HUES64 (cell line): ENCODE data around the gene MAML3.

Experiments
- H3K27ac ChIP-seq: 2 replicates; pipeline ENCODE4 v1.7.0; 2013; ENCODE audit warnings: low read depth, low read length, inconsistent platforms
- H3K27me3 ChIP-seq: 2 replicates; pipeline ENCODE4 v1.6.1; 2013; ENCODE audit warnings: mild to moderate bottlenecking, low read length; ENCODE audit not compliant: insufficient read depth
- H3K36me3 ChIP-seq: 2 replicates; pipeline ENCODE4 v1.6.1; 2013; ENCODE audit warnings: mild to moderate bottlenecking, low read length; ENCODE audit not compliant: insufficient read depth
- H3K4me1 ChIP-seq: 2 replicates; pipeline ENCODE4 v1.6.1; 2013; ENCODE audit warnings: mild to moderate bottlenecking, low read length, moderate library complexity; ENCODE audit not compliant: insufficient read depth
- H3K4me3 ChIP-seq: 2 replicates; pipeline ENCODE4 v1.5.1; 2013; ENCODE audit warnings: mild to moderate bottlenecking, low read length, moderate library complexity
- H3K9ac ChIP-seq: 2 replicates; pipeline ENCODE4 v1.6.1; 2013; ENCODE audit warnings: mild to moderate bottlenecking, low read depth, low read length
- H3K9me3 ChIP-seq: 2 replicates; pipeline ENCODE4 v1.6.1; 2013; ENCODE audit warnings: low read depth, low read length; ENCODE audit not compliant: insufficient read depth
- WGBS: fragments of 150-250, 120-280 bp; methylation state at CpG from one replicate; pipeline ENCODE4 v1.1.7; 2013; ENCODE audit warnings: missing lambda C conversion rate; 5-methylcytosine and 5-hydroxymethylcytosine counted together

MAML3 gene

GRCh38 chr4:140052050-140052449 lies 101.9 kb downstream of the MAML3 start:
- H3K4me3 ChIP-seq = no peak overlapping the region
- H3K9me3 ChIP-seq = no peaks in the 10 kb centered on the region
- no peak overlapping the region for H3K27ac ChIP-seq
- peaks cover 32% of the 10 kb centered on the region for H3K4me1 ChIP-seq
- no peaks in the 10 kb centered on the region for H3K27me3 ChIP-seq
- 54% methylated on average over 2 of the region's 3 CpGs for WGBS
- no peaks in the 10 kb centered on the region for H3K36me3 ChIP-seq
- no peak overlapping the region for H3K9ac ChIP-seq

- WGBS = 48% methylated on average over 7 of the region's 8 CpGs
- H3K27ac ChIP-seq = peak overlapping the region; percentile 69; the same call in 1 of the 2 replicates
- peaks cover 49% of the 10 kb centered on the region for H3K4me1 ChIP-seq
- H3K36me3 ChIP-seq = no peaks in the 10 kb centered on the region
- no peak overlapping the region for H3K4me3 ChIP-seq
- no peaks in the 10 kb centered on the region for H3K9me3 ChIP-seq
- H3K27me3 ChIP-seq = no peaks in the 10 kb centered on the region
- no peak overlapping the region; the same call in 1 of the 2 replicates for H3K9ac ChIP-seq
These were observed 103.9 kb downstream of the MAML3 start for GRCh38 chr4:140049849-140050637.

DNA sequence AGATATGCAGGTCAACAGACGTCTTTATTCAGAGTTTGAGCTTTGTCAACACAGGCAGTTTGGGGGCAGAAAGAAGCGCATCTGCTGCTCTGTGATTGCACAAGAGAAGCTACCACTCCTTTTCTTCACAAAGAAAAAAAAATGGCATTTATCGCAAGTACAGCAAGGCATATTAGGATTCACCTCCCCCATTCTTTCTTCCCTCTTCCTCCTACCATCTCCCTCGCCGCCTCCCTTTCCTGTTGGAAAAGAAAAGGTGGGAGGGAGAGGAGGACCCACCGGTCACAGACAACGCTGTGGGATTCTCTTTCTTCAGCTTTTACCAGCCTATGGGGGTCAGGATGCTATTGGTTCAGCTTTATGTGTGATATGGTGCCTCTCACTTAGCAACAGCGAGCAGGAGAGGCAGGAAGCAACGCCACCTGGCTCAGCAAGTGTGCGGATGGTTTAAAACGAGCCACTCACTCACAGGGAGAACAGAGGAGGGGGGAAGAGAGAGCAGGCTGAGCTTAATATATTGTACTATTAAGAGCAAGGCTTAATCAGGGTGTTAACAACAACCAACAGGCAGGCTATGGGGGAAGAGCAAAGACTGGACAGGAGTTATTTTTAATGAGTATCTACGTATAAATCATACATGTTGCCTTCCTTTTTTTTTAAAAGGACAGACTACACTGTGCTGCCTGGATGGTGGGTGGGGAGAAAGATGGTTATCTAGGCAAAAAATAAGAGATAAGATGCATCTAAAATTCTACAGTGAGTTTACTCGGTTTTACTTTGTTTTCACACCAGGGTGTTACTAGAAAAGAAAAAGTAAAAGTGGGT lies 104.7 kb downstream of the MAML3 start:
- Histone ChIP-seq H3K36me3 (no peaks in the 10 kb centered on the region), H3K4me1 (peaks cover 49% of the 10 kb centered on the region), H3K9ac (peak overlapping the region; percentile 51), H3K27ac (peak overlapping the region; percentile 69), H3K27me3 (no peaks in the 10 kb centered on the region), H3K4me3 (peak overlapping the region; percentile 39), H3K9me3 (no peaks in the 10 kb centered on the region)
- 11% methylated on average over 10 of the region's 13 CpGs for WGBS

DNA sequence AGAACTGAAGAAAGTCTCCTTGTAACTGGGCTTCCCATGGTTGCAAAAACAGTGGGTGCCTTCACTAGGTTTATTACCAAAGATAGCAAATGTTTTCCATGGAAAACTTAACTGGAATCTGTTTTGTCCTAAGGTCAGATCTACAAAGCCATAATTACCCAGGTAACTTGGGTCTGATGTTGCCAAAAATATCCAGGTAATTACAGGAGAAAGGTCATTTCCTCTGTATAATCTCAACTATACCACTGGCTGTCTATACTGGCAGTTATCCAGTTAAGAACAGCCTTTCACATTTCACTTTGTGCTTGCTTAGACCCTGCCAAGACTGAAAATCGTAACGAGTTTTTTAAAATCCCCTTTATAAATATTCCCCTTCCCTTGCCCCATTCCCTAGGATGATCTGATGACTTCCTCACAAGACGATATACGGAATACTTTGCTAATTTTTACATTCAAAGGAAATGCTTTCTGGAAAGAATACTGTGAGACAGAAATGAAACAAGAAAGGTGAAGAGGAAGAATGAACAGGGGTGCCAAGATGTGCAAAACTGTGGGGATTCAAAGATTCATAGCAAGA lies 105.5 kb downstream of the MAML3 start:
- Histone ChIP-seq H3K9me3 (no peaks in the 10 kb centered on the region), H3K9ac (peak overlapping the region; percentile 51), H3K4me1 (peaks cover 49% of the 10 kb centered on the region), H3K36me3 (no peaks in the 10 kb centered on the region), H3K27ac (peak overlapping the region; percentile 69), H3K4me3 (peak overlapping the region; percentile 39), H3K27me3 (no peaks in the 10 kb centered on the region)
- 48% methylated on average over 3 of the region's 4 CpGs for WGBS

DNA sequence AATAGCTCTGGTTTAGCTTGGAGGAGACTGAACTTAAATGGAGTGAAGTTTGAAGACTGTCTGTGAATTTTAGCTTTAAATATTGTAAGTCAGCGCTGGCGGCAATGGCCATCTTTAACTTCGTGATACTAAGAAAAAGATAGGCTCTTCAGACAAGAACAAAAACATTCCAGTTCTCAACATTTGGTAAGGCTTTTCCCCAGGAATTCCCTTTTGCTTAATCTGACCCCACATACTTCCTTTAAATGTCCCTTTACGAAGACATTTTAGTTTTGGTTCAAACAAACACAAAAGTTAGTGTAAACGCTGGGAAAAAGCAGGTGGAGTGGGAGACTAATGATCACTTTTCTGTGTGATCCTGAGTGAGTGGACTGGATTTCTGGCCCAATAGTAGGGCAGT lies 106.2 kb downstream of the MAML3 start:
- H3K9me3 ChIP-seq = no peaks in the 10 kb centered on the region
- H3K27ac ChIP-seq = no peak overlapping the region
- no peak overlapping the region for H3K4me3 ChIP-seq
- no peaks in the 10 kb centered on the region for H3K27me3 ChIP-seq
- no peaks in the 10 kb centered on the region for H3K36me3 ChIP-seq
- peaks cover 49% of the 10 kb centered on the region for H3K4me1 ChIP-seq
- no peak overlapping the region for H3K9ac ChIP-seq
- WGBS = 89% methylated on average over 5 of the region's 5 CpGs

GRCh38 chr4:140047017-140047640 lies 106.9 kb downstream of the MAML3 start:
- 70% methylated on average over 17 of the region's 17 CpGs for WGBS
- Histone ChIP-seq H3K9me3 (no peaks in the 10 kb centered on the region), H3K9ac (peak overlapping the region; percentile 9; the same call in 1 of the 2 replicates), H3K27me3 (no peaks in the 10 kb centered on the region), H3K4me3 (peak overlapping the region; percentile 5; the same call in 1 of the 2 replicates), H3K36me3 (no peaks in the 10 kb centered on the region), H3K27ac (peak overlapping the region; percentile 19; the same call in 1 of the 2 replicates), H3K4me1 (peaks cover 49% of the 10 kb centered on the region)

DNA sequence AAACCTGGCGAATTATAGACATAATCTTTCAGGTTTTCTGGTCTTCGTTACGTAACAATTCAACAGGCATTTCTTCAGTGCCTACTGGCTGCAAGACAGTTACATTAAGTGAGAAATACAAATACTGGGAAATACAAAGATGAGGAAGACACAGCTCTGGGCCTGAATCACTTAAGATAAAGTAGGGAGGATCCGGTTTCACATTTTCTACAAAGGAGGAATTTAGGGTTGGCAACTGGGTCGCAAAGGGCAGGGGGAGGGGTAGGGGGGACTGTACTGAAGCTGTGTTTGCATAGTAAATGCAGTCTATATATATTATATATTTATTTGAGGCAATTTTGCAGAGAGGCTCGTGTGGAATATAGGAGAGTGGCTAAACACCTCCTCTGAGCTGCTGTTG lies 107.4 kb downstream of the MAML3 start:
- Histone ChIP-seq H3K36me3 (no peaks in the 10 kb centered on the region), H3K4me3 (no peak overlapping the region), H3K4me1 (peaks cover 49% of the 10 kb centered on the region), H3K9me3 (no peaks in the 10 kb centered on the region), H3K27ac (peak overlapping the region; percentile 42; the same call in 1 of the 2 replicates), H3K9ac (0 out of 2 replicates have a peak overlapping the region, but pooled peaks have one; percentile 9), H3K27me3 (no peaks in the 10 kb centered on the region)
- WGBS = 47% methylated on average over 6 of the region's 6 CpGs

GRCh38 chr4:140046016-140046415 lies 108.0 kb downstream of the MAML3 start:
- H3K36me3 ChIP-seq = no peaks in the 10 kb centered on the region
- peak overlapping the region; percentile 42; the same call in 1 of the 2 replicates for H3K27ac ChIP-seq
- H3K27me3 ChIP-seq = no peaks in the 10 kb centered on the region
- WGBS = 64% methylated on average over 3 of the region's 3 CpGs
- H3K9me3 ChIP-seq = no peaks in the 10 kb centered on the region
- no peak overlapping the region for H3K9ac ChIP-seq
- H3K4me3 ChIP-seq = no peak overlapping the region
- peaks cover 49% of the 10 kb centered on the region for H3K4me1 ChIP-seq

GRCh38 chr4:140044337-140044902 lies 109.6 kb downstream of the MAML3 start:
- H3K27ac ChIP-seq = no peak overlapping the region
- no peaks in the 10 kb centered on the region for H3K27me3 ChIP-seq
- H3K9me3 ChIP-seq = no peaks in the 10 kb centered on the region
- H3K4me3 ChIP-seq = no peak overlapping the region
- no peak overlapping the region for H3K9ac ChIP-seq
- H3K36me3 ChIP-seq = no peaks in the 10 kb centered on the region
- H3K4me1 ChIP-seq = peaks cover 40% of the 10 kb centered on the region
- 88% methylated on average over 8 of the region's 8 CpGs for WGBS

DNA sequence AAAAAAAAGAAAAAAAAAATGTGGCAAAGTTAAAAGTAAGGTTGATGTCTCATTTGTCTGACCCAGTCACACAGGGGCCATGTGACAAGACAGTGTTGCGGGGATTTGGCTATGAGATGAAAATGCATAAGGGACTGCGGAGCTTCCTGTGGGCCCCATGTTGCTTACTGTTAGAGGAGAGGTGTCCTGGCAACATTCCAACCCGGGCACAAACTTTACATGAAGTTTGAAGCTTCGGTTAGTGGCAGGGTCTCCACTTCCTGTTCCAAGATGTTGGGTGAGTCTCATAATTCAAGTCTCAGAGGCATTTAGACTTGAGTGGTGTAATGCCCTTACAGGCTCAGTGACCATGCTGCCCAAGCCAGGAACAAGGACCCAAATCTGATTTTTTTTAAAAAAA lies 111.3 kb downstream of the MAML3 start:
- WGBS = 80% methylated on average over 4 of the region's 4 CpGs

More for the DNA sequence above, 111.3 kb downstream of the MAML3 start:
- no peak overlapping the region for H3K27ac ChIP-seq
- no peaks in the 10 kb centered on the region for H3K27me3 ChIP-seq
- no peaks in the 10 kb centered on the region for H3K36me3 ChIP-seq
- H3K4me1 ChIP-seq = peaks cover 32% of the 10 kb centered on the region
- no peak overlapping the region for H3K9ac ChIP-seq
- H3K9me3 ChIP-seq = no peaks in the 10 kb centered on the region
- no peak overlapping the region for H3K4me3 ChIP-seq
